Ammon's horn (tissue), 1 donor: ENCODE data around the gene PRPF31.
A peak's percentile ranks its signal among the peaks of the same experiment; 100 is the strongest.

ENCODE experiments used
- DNase-seq: peaks from one replicate; pipeline ENCODE4 v3.0.0-alpha.2; 2016; ENCODE audit warnings: low spot score

Gene PRPF31

DNA sequence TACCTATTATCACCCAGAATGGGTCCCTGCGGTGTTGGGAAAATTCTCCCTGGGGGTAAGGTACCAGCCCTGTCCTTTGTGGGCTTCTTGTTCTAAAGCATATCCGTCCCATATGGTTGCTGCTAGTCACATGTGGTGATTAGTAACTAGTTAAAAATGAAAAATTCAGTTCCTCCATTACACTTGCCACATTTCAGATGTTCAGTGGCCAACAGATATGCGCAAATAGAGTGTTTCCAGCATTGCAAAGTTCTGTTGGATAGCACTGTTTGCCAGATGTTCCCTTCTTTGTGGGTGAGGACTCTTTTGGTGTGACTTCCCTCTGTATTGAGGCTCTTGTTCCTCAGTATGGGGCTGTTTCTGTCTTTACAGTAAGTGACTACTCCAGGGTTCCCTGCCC is 25.8 kb downstream of the PRPF31 start:
- no peak for DNase-seq

DNA sequence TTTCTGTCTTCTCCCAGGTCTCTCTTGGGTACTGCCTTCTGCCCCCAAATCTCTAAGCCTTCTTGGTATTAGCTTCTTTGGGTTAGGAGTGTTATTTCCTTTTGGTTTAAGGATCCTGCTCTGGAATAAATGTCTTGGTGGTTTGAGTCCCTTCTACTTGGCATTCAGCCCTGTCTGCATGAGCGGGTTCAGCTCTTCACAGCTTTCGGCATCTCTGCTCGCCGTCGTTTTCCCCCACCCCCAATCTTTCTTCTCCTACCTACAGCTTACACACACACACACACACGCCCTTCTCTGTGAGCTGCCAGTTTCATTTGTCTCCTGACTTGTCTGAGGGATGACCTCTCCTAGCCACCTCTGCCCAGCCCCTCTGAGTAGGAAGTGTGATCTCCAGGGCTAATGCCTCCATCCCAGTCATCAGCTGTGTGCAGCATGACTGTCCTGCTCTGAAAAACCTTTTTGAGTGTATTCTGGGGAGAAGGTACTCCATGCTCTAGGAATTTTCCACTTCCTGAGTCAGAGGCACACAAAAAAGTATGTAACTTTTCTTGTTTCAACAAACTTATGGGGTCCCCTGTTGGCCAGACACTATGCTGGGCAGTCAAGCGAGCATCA is 26.7 kb downstream of the PRPF31 start:
- DNase-seq: no peak

DNA sequence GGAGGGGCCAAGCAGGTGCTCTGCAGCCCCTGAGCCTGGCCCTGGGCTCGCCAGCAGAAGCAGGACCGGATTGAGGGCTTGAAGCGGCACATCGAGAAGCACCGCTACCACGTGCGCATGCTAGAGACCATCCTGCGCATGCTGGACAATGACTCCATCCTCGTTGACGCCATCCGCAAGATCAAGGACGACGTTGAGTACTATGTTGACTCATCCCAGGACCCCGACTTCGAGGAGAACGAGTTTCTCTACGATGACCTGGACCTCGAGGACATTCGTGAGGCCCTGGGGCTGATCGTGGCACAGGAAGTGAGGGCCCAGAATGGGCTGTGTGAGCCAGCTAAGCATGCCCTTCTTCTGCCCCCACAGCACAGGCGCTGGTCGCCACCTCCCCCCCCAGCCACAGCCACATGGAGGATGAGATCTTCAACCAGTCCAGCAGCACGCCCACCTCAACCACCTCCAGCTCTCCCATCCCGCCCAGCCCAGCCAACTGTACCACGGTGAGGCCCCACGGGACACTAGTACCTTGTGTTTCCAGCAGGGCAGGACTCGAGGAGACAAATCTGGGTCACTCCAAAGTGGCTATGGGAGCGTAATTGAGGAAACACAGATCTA is 30.1 kb downstream of the PRPF31 start:
- DNase-seq: no peak

DNA sequence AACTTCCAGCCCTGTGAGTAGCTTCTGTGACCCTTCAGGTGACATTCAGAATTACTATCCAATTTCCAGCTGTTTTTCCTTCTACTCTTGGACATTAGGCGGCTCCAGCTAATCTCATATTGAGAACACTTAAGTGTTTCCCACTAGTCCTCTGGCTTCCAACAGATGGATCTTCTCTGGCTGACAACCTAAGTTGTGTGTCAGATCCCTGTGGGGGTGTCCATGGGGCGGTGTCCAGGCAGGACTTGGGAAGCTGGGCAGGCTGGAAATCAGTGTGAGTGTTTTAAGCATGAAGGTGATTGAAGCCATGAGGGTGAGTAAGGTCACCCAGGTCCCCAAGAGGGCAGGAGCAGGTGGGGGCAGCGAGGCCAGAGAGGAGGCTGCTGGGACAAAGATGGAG is 32.1 kb downstream of the PRPF31 start:
- no peak for DNase-seq

DNA sequence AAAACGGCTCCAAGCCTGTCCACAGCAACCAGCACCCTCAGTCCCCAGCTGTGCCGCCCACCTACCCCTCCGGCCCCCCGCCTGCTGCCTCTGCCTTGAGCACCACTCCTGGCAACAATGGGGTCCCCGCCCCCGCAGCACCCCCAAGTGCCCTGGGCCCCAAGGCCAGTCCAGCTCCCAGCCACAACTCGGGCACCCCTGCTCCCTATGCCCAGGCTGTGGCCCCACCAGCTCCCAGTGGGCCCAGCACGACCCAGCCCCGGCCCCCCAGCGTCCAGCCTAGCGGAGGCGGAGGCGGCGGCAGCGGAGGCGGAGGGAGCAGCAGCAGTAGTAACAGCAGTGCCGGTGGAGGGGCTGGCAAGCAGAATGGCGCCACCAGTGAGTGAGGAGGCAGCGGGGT is 32.6 kb downstream of the PRPF31 start:
- no peak for DNase-seq

DNA sequence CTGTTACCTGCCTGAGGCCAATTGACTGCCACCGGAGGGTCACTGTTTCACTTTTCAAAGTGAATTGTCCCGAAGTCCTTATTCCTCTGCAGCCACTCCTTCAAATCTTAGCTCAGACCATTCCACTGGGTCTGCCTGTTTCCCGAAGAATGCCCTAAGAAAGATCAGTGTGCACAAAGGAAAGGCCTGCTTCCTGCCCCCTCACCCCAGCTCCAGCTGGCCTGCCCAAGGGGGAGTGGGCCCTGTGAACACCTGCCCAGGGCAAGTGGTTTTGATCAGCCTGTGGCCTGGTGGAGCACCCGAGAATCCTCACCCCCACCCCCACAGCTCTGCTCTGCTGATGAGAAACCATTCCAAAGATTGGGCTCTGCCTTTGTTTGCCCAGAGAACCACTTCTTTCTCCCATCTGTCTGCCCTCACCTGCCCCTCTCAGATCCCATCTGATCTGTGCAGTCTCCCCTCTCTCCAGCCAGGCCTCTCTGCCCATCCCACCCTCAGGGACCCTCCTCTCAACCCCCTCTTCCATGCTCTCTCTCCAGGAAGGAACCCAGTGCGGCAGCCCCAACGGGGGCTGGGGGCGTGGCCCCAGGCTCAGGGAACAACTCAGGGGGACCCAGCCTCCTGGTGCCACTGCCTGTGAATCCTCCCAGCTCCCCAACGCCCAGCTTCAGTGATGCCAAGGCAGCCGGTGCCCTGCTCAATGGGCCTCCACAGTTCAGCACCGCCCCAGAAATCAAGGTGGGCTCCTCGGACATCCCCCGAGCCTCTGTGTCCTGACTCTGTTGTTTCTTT is 33.7 kb downstream of the PRPF31 start:
- no peak for DNase-seq

DNA sequence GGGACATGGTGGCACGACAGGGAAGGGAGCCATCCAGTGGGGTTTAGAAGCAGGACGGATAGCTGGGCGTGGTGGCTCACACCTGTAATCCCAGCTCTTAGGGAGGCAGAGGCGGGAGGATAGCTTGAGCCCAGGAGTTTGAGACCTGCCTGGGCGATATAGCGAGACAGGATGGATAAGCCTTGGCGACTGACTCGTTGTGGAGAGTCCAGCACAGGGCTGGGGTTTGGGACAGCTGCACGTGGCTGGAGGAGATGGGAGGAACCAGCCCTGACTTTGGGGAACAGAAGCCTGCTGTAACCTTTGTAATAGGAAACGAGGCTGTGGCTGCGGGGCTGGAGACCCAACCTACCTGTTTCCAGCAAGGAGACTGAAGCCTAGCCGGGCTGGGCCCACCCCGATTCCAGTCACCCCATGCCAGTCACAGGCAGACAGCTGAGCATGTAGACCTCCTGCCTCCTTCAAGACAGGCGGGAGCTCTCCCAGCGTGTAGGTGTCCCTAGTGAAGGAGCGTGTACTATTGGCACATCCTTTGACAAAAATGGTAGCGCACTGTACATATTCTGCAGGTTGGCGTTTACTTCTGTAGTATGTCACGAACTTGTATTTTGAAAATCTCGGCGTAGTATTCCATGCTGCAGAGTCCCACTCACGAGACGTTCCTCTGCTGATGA is 35.9 kb downstream of the PRPF31 start:
- DNase-seq: no peak

DNA sequence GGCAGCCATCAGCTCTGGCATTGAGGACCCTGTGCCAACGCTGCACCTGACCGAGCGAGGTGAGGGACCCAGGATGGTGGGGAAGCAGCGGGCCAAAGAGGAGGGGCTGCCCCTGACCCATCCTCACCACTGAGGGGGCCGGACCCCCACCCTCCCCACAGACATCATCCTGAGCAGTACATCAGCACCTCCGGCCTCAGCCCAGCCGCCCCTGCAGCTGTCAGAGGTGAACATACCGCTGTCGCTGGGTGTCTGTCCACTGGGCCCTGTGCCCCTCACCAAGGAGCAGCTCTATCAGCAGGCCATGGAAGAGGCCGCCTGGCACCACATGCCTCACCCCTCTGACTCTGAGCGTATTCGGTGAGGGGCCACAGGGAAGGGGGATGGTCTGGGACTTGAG is 36.7 kb downstream of the PRPF31 start:
- DNase-seq: no peak

DNA sequence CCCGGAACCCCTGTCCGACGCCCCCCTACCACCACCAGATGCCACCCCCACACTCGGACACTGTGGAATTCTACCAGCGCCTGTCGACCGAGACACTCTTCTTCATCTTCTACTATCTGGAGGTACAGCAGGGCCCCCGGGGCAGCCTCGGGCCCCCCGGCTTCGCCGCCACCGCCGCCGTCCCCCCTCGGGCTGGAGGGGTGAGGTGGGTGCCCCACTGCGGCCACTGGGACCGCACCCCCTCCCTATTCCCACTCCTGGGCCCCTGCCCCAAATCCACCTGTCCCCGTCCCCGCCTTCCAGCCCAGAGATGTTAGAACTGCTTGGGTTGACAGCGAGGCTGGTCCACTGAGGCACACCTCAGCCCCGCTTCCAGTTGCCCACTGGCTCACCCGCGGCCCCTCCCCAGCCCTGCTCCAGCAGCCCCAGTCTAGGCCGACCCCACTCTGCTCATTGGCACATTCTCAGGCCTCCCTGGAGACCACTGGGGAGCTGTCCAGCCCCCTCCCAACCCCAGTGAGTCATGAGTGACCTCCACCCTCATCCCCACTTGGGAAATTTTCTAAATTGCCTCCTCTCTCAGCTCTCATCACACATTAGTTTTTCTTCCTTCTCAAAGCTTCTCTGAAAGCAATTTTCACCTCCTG is 37.4 kb downstream of the PRPF31 start:
- DNase-seq: no peak

DNA sequence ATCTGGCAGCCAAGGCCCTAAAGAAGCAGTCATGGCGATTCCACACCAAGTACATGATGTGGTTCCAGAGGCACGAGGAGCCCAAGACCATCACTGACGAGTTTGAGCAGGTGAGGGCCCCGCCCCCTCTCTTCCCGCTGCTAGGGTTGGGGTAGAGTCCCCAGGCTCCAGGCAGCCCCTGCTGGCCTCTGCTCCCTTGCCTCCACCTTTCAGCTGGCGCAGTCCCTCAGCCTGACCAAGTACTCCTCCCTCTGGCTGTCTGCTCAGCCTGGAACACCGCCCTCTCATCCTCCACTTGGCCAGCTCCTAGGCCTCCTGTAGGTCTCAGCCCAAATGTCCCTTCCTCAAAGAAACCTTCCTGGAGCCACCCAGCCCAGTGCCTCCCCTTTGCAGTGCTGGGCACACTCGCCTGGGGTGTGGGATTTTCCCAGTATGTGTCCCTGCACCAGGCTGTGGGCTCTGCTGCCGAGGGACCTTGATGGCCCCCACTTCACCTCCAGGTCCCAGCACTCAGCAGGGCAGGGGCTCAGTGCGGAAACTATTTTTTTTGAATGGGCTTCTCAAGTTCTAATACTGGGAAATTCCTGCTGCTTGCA is 38.3 kb downstream of the PRPF31 start:
- DNase-seq: no peak

DNA sequence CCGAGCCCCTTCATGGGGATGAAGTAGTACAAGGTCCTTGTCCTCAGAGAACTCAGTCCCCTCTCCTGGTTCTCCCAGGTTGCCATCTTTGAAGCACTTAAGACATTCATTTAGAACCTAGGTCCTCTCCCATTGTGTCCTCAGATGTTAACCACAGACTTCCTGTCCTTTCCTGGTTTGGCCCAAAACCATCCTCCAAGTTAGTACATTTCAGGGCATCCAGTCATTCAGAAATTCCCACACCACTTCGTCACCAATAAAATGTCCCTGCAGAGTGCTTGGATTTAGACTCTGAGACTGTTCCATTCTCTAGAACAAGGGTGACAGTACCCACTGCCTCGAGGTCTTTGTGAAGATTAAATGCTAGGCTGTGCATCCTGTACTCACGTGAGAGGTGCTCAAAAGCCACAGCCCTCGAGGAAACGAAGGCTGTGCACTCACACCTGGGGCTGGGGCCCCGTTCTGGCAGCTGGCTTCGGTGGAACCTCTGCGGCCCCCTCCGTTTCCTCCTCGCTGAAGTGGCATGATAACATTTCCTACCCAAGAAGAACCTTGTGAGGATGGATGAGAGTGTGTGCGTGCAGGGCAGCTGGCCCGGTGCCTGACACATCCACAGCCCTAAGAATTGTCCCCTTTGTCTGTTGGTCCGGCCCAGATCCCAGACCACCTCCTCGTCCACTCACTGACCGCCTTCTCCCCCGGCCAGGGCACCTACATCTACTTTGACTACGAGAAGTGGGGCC is 39.2 kb downstream of the PRPF31 start:
- DNase-seq: no peak

DNA sequence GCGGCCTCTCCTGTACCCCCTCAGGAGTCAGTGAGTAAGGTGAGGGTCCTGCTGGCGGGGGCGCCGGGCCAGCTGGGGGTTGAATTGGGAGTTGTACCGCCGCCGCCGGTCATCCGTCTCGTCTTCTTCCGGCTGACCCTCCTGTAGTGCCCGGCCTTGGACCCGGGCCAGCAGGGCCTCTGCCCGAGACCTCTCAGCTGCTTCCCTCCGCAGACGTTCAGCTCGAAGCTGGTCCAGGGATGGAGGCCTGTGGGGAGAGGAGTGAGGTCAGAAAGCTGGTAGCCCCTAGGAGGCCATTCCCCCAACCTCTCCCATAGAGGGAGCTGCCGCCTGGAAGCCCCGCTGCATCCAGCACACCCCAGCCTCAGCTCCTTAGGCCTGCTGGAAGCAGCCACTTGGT is 40.1 kb downstream of the PRPF31 start:
- no peak for DNase-seq

DNA sequence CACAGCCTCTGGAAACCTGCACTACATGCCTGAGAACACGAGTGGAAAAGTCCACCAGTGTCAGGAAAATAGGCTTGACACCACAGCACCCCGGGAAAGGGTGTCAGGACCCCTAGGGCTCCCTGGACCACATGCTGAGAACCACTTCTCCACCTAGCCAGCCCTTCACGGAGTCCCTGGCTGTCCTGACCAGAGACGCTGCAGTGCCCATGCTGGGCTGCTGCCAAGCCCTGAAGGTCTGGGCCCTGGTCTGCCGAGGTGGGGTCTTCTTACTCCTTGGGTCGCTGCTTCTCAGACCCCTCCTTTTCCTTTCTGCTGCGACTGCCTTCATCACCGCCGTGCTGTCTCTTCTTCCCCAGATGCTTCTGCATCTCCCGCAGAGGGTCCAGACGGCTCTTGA is 40.9 kb downstream of the PRPF31 start:
- no peak for DNase-seq

DNA sequence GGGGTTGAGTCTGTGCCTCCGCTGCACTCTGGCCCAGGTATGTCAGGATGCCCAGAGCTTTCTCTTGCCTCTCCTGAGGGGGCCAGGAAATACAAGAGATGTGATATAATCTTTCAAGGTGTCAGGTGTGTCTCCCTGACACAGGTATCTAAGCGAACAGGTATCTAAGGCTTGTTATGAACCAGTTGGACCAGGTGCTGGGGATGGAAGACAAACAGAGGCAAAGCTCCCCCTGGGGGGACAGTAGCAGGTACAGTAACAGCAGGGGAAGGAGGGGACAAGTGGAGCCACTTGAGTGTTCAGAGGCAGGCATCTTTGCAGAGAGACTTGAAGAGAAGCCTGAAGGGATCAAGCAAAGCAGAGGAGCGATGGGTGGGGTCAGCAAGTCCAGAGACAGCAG is 41.4 kb downstream of the PRPF31 start:
- DNase-seq: no peak

DNA sequence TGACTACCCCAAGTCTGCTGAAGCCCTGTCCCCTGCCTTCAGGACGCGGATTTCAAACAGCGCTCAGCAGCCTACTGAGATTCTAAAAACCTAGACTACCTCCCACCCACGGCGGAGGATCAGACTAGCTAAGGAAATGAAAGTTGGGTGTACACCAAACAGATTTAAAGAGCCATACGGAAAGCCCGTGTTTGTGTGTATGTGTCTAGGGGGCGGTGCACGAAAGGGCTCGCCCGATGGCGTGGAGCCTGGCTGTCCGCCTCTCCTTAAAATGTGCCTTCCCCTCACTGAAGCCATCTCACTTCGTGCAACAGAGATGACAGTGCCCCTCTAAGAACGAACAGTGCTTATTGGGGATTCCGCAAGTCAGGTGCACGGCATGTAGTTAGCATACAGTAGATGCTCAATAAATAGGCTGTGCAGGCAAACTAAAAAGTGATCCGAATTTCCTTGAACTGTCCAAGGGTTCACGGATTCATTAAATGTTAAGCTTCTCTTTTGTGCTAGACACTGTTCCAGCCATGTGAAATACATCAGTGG is 43.3 kb downstream of the PRPF31 start:
- DNase-seq: no peak

DNA sequence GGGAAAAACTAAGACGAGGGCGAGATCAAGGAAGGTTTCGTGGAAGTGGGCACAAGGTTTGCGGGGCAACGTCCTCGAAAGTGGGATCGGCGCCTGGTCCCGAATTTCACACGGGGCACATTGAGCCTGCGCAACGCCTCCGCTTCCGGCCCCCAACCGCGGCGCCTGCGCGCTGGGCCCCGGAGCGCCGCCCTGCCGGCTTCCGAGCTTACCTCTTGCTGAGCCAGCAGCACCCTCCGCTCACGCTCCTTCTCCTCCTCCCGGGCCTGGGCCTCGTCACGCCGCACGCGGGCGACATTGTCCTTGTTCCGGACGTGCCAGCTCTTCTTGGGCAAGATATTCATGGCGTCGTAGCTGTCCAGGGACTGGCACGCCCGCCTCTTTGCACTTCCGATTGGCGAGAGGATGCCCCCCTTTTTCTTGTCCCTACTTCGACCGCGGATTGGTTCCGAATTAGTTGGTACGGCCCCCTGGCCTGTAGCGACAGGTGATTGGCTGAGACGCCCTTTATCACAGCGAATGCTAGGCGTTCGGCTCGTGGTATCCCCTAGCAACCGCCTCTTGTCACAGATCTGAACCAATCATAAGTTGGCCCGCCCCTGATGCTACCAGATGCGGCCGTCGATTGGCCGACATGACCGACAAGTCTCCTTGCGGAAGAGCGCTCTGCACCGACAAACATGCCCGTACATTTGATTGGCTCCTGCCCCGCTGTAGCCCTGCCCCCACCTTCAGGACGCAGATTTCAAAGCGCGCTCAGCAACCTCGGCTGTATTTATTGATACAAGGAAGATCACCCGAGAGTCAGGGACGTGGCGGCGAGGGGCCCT is 44.0 kb downstream of the PRPF31 start, which contains the start of gene LENG1:
Gene LENG1 (minus strand): TSS at position 370 of the 830 bp plus-strand sequence. CDS start 26 bp downstream, at position 344.
- peak; percentile 100 for DNase-seq

DNA sequence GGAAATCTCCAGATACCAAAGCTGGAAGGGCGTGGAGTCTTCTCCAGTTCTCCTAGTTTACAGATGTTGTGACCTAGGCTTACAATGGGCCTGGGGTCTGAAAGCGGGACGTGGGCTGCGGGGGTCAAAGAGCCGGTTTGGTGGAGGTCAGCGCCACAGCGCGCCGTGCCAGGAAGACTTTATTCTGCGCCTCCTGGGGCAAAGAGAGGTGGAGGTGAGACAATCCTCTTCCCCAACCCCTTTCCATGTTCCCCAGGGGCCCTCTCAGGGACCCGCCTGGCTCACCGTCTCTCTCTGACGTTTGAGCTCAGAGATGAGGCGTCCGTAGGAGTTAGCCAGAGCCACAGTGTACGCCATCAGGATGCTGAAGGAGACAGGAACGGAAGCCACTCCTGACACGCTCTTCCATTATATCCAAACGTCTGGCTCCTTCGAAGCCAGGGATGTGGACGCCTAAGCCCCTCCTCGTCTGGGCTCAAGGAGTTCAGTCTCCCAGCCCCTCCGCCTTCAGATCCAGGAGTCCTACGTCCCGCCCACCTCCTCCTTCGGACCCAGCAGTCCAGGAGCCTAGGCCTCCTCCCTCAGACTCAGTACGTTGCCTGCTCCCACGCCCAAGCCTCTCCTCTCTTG is 44.7 kb downstream of the PRPF31 start:
- no peak for DNase-seq

DNA sequence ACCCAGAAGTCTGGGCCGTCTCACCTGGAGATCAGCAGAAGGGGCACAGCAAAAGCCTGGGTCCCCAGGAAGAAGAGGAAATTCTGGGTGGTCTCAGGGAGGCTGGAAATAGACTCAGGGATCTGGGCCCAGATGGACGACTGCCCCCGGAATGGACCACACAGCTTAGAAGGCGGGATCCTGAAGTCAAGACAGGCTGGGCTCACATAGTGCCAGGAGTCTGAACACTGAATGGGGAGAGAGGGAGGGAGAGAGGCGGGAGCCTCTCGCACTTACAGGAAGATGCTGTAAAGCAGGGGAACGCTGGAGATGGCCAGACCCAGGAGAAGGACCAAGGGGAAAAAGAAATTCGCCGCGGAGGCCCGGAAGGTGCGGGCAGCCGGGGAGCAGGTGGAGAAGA is 45.3 kb downstream of the PRPF31 start:
- DNase-seq: no peak

DNA sequence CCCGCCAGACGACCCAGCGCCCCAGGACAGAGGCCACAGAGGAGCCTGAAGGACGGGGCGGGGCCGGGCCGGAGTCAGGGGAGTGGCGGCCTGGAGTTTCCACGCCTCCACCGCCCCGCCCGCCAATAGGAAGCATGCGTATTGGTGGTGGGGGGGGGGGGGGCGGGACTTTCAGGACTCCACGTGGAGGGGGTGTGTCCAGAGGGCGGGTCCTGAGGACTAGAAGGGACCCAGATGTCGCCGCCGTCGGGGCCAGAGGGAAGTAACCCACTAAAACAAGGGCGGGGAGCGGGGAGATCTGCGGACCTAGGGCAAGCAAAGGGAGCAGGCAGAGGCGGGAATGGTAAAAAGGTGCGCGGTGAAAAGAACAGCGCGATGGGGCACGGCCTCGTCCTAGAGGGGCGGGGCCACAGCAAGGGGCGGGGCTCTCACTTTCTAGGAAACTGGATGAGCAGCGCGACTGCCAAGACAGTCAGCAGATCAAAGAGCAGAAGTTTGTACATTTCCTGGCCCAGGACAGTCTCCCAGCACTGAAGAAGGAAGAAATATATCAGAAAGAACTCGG is 46.8 kb downstream of the PRPF31 start:
- peak; percentile 61 for DNase-seq
